SU-DHL-6 (cell line): ENCODE results near the gene NCKAP5.

ENCODE experiments used
- H2AFZ ChIP-seq: fragments of 200-600 bp; sonication (generic); 2 replicates; pipeline ENCODE4 v1.6.1; 2014; ENCODE audit warnings: low read depth, mild to moderate bottlenecking, moderate library complexity, mixed read lengths, antibody characterized with exemption, low read length; ENCODE audit not compliant: severe bottlenecking
- H3F3A ChIP-seq: fragments of 200-600 bp; shearing (Covaris generic); 2 replicates; pipeline ENCODE4 v1.6.0; 2016; ENCODE audit warnings: antibody characterized with exemption, mild to moderate bottlenecking; ENCODE audit not compliant: insufficient read depth
- H3K27ac ChIP-seq: fragments of 200-600 bp; sonication (generic); 2 replicates; pipeline ENCODE4 v1.5.1; 2016; ENCODE audit warnings: low read depth, mild to moderate bottlenecking, low read length, moderate library complexity, mixed read lengths
- H3K27me3 ChIP-seq: fragments of 200-600 bp; sonication (generic), shearing (Covaris generic); 2 replicates; pipeline ENCODE4 v1.6.0; 2014; ENCODE audit warnings: mild to moderate bottlenecking, low read length
- H3K36me3 ChIP-seq: fragments of 200-600 bp; sonication (generic); 2 replicates; pipeline ENCODE4 v1.6.1; 2014; ENCODE audit warnings: mild to moderate bottlenecking, low read length, mixed read lengths
- H3K4me2 ChIP-seq: fragments of 300-600, 200-600 bp; shearing (Covaris generic), sonication (generic); 2 replicates; pipeline ENCODE4 v1.6.0; 2014; ENCODE audit warnings: low read length, low read depth, mild to moderate bottlenecking; ENCODE audit not compliant: poor library complexity, severe bottlenecking
- H3K4me3 ChIP-seq: fragments of 200-600 bp; sonication (generic); 2 replicates; pipeline ENCODE4 v1.5.1; 2014; ENCODE audit warnings: antibody characterized with exemption, low read length, mild to moderate bottlenecking, mixed read lengths; ENCODE audit not compliant: insufficient read depth, poor library complexity, severe bottlenecking
- H3K79me2 ChIP-seq: fragments of 200-600 bp; sonication (generic); 2 replicates; pipeline ENCODE4 v1.6.1; 2014; ENCODE audit warnings: mild to moderate bottlenecking, low read length, moderate library complexity; ENCODE audit not compliant: insufficient read depth
- H3K9ac ChIP-seq: fragments of 200-600 bp; sonication (generic); 2 replicates; pipeline ENCODE4 v1.7.0; 2014; ENCODE audit warnings: mild to moderate bottlenecking, low read length
- H3K9me2 ChIP-seq: fragments of 200-600 bp; sonication (generic); replicated peaks from 2 replicates; pipeline ENCODE4 v1.6.1; 2014; ENCODE audit warnings: low read length; ENCODE audit not compliant: insufficient read depth
- H3K9me3 ChIP-seq: fragments of 200-600 bp; sonication (generic); 2 replicates; pipeline ENCODE4 v1.6.1; 2014; ENCODE audit warnings: low read length, mixed read lengths; ENCODE audit not compliant: insufficient read depth
- H4K20me1 ChIP-seq: fragments of 200-600 bp; sonication (generic); 2 replicates; pipeline ENCODE4 v1.6.1; 2014; ENCODE audit warnings: low read depth, mild to moderate bottlenecking, antibody characterized with exemption, low read length, moderate library complexity, mixed read lengths
- EZH2phosphoT487 ChIP-seq: fragments of 200-600 bp; sonication (generic), shearing (Covaris generic); conservative IDR thresholded peaks from 2 replicates; pipeline ENCODE4 v1.6.1; 2018; ENCODE audit warnings: mild to moderate bottlenecking, antibody characterized with exemption, low read length, moderate library complexity, mixed read lengths
- TF ChIP-seq, protein P1 (sequence below): fragments of 200-600 bp; sonication (generic); IDR thresholded peaks from one replicate; pipeline ENCODE4 v1.5.1; 2017; ENCODE audit warnings: antibody characterized with exemption, mild to moderate bottlenecking, low read length, moderate library complexity; ENCODE audit not compliant: insufficient read depth, poor library complexity, severe bottlenecking

Gene NCKAP5

GRCh38 chr2:133123904-133124303, 444.4 kb downstream of the NCKAP5 start:
- H3K9me2 ChIP-seq = no peaks in the 10 kb centered on the region
- H3K27ac ChIP-seq = no peak overlapping the region
- no peaks in the 10 kb centered on the region for H3K9me3 ChIP-seq
- no peaks in the 10 kb centered on the region for H3K79me2 ChIP-seq
- H3K36me3 ChIP-seq = no peaks in the 10 kb centered on the region
- no peak overlapping the region for H3K4me3 ChIP-seq
- H3K9ac ChIP-seq = no peak overlapping the region
- no peaks in the 10 kb centered on the region for H3K27me3 ChIP-seq
- H3K4me2 ChIP-seq = no peak overlapping the region
- TF ChIP-seq, protein P1, sequence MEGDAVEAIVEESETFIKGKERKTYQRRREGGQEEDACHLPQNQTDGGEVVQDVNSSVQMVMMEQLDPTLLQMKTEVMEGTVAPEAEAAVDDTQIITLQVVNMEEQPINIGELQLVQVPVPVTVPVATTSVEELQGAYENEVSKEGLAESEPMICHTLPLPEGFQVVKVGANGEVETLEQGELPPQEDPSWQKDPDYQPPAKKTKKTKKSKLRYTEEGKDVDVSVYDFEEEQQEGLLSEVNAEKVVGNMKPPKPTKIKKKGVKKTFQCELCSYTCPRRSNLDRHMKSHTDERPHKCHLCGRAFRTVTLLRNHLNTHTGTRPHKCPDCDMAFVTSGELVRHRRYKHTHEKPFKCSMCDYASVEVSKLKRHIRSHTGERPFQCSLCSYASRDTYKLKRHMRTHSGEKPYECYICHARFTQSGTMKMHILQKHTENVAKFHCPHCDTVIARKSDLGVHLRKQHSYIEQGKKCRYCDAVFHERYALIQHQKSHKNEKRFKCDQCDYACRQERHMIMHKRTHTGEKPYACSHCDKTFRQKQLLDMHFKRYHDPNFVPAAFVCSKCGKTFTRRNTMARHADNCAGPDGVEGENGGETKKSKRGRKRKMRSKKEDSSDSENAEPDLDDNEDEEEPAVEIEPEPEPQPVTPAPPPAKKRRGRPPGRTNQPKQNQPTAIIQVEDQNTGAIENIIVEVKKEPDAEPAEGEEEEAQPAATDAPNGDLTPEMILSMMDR = no peak
- TF ChIP-seq EZH2phosphoT487 = no peak
- H4K20me1 ChIP-seq = no peaks in the 10 kb centered on the region
- no peak overlapping the region for H2AFZ ChIP-seq
- H3F3A ChIP-seq = no peaks in the 10 kb centered on the region

- no peak overlapping the region for H3K27ac ChIP-seq
- no peaks in the 10 kb centered on the region for H3K9me3 ChIP-seq
Observed at GRCh38 chr2:133123393-133123792, 444.9 kb downstream of the NCKAP5 start.

DNA sequence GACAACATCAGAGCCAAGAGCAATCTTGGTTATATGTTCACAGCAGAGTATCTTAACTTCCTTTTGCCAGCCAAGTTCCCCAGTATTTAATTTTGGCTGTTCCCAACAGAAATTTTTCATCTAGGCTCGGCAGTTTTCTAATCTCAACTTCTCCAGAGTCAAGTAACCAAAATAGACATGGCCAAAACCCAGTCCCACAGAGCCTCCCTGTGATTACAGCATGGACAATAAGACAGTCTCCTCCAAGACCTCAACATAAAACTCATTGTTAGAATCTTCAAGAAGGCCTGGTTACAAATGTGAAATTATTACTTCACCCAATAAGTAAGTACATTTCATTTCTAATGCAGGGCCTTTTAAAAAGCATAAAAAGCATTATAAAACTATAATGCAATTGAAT, 445.7 kb downstream of the NCKAP5 start:
- H3K4me3 ChIP-seq = no peak overlapping the region
- H3K36me3 ChIP-seq = no peaks in the 10 kb centered on the region
- no peak overlapping the region for H3K27ac ChIP-seq
- H2AFZ ChIP-seq = no peak overlapping the region
- H3K79me2 ChIP-seq = no peaks in the 10 kb centered on the region
- no peaks in the 10 kb centered on the region for H3K9me3 ChIP-seq
- no peaks in the 10 kb centered on the region for H3K27me3 ChIP-seq
- H3K9me2 ChIP-seq = no peaks in the 10 kb centered on the region
- no peak overlapping the region for H3K4me2 ChIP-seq
- no peak overlapping the region for H3K9ac ChIP-seq
- no peaks in the 10 kb centered on the region for H4K20me1 ChIP-seq
- H3F3A ChIP-seq = no peaks in the 10 kb centered on the region
- no peak for TF ChIP-seq EZH2phosphoT487

More at GRCh38 chr2:133123393-133123792, 444.9 kb downstream of the NCKAP5 start:
- Histone ChIP-seq H3K9me2 (no peaks in the 10 kb centered on the region), H3K27me3 (no peaks in the 10 kb centered on the region), H3K4me3 (no peak overlapping the region), H2AFZ (no peak overlapping the region), H3K9ac (no peak overlapping the region), H4K20me1 (no peaks in the 10 kb centered on the region), H3K36me3 (no peaks in the 10 kb centered on the region), H3K79me2 (no peaks in the 10 kb centered on the region), H3F3A (no peaks in the 10 kb centered on the region), H3K4me2 (no peak overlapping the region)
- TF ChIP-seq EZH2phosphoT487 = no peak
- TF ChIP-seq, protein P1 = no peak

DNA sequence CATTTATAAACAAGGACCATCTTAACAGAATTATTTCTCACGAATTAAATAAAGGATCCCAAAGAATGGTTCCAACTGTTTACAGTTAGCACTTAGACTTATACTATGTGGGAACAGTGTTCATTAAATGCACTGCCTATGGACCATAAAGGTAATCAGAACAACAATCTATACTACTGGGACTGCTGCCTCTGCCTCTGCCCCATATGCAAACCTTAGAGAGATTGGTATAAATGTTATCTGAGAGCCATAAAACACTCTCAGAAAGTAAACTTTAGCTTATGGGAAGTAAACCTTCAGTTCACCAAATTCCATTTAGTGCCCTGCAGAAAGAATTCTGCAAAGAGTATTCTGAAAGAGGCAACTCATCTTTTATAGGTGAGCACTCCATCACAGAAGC, 448.0 kb downstream of the NCKAP5 start:
- H3K79me2 ChIP-seq = no peaks in the 10 kb centered on the region
- no peak overlapping the region for H3K27ac ChIP-seq
- TF ChIP-seq, protein P1 = no peak
- no peak for TF ChIP-seq EZH2phosphoT487
- no peak overlapping the region for H3K4me3 ChIP-seq
- no peaks in the 10 kb centered on the region for H3K9me2 ChIP-seq
- no peaks in the 10 kb centered on the region for H3K9me3 ChIP-seq
- no peak overlapping the region for H2AFZ ChIP-seq
- no peaks in the 10 kb centered on the region for H4K20me1 ChIP-seq
- no peaks in the 10 kb centered on the region for H3K27me3 ChIP-seq
- H3K9ac ChIP-seq = no peak overlapping the region
- H3F3A ChIP-seq = no peaks in the 10 kb centered on the region
- no peaks in the 10 kb centered on the region for H3K36me3 ChIP-seq
- no peak overlapping the region for H3K4me2 ChIP-seq
